Activated CD8-positive, alpha-beta T cell treated with anti-CD3 and anti-CD28 coated beads, Interleukin-2, amount 10 ng/mL, durations not matched to agents 7 days and 5 days (primary cell): ENCODE measurements around the gene ERFL. TPM values are rescaled to one million over a fixed set of nuclear protein-coding genes. Genes with fewer than 3 reads are reported as not detected.

Experiments used
- ATAC-seq: fragments of 150-1000 bp; cut with Tn5 transposase; one replicate; pipeline ENCODE4 v1.10.0; 2021; ENCODE audit warnings: moderate library complexity
- CTCF ChIA-PET: fragments of 350-600 bp; sonication (Branson Sonifier 250); formaldehyde crosslinking; loops from one replicate; lab custom pipeline; 2021; ENCODE audit warnings: antibody characterized with exemption; lab: Charles Lee
- POLR2A ChIA-PET: fragments of 350-600 bp; sonication (Branson Sonifier 250); formaldehyde crosslinking; loops from one replicate; lab custom pipeline; 2021; ENCODE audit warnings: antibody characterized with exemption; lab: Charles Lee
- DNase-seq: peaks from one replicate; pipeline ENCODE4 v3.0.0-alpha.2; 2020
- H3K27ac Mint-ChIP-seq: one replicate; pipeline ENCODE4 v1.8.0; 2021; ENCODE audit warnings: mild to moderate bottlenecking, mixed read lengths
- H3K27me3 Mint-ChIP-seq: one replicate; pipeline ENCODE4 v1.8.0; 2021; ENCODE audit warnings: low read depth, mixed read lengths
- H3K36me3 Mint-ChIP-seq: one replicate; pipeline ENCODE4 v1.8.0; 2021; ENCODE audit warnings: low read depth, mixed read lengths
- H3K4me1 Mint-ChIP-seq: one replicate; pipeline ENCODE4 v1.8.0; 2021; ENCODE audit warnings: low read depth, mixed read lengths
- H3K4me3 Mint-ChIP-seq: one replicate; pipeline ENCODE4 v1.8.0; 2021; ENCODE audit warnings: mild to moderate bottlenecking, mixed read lengths
- H3K9me3 Mint-ChIP-seq: one replicate; pipeline ENCODE4 v1.8.0; 2022; ENCODE audit warnings: mixed read lengths; ENCODE audit not compliant: insufficient read depth
- total RNA-seq, 2 experiments: library from RNA; stranded (reverse); gene quantifications; one replicate each; pipeline ENCODE4 v1.2.3, GENCODE V29; 2021

ERFL gene
- total RNA-seq, 2 experiments from 2014 or later: 0.84 to 1.1 TPM

GRCh38 chr19:41890936-41891335 lies 37.3 kb downstream of the ERFL start:
- Mint-ChIP-seq H3K4me3 (no peak overlapping the region), H3K36me3 (peaks cover 74% of the 10 kb centered on the region), H3K27ac (no peak overlapping the region), H3K9me3 (no peaks in the 10 kb centered on the region), H3K27me3 (no peaks in the 10 kb centered on the region), H3K4me1 (peaks cover 83% of the 10 kb centered on the region)
- ChIA-PET POLR2A (interaction anchor here (0.6 to 11.6 kb wide), 5 partner anchors 11 to 118 kb away, joined by 3 to 241 read pairs (median 6); partner anchors contain the start of genes CD79A and RPS19), CTCF (interaction anchor here (1.1 to 11.7 kb wide), 3 partner anchors 17 to 43 kb away, joined by 3 to 176 read pairs (median 3); partner anchors contain the start of genes CD79A and RPS19)
- no peak for DNase-seq
- ATAC-seq: no peak

- CTCF ChIA-PET: interaction anchor here (2.7 to 11.7 kb wide), 3 partner anchors 16 to 55 kb away, joined by 12 to 176 read pairs (median 45); partner anchors contain the start of genes CD79A and RPS19
- DNase-seq: no peak
- POLR2A ChIA-PET: interaction anchor here (1.1 to 11.6 kb wide), 5 partner anchors 11 to 26 kb away, joined by 4 to 241 read pairs (median 20); partner anchors contain the start of genes CD79A and RPS19
- Mint-ChIP-seq H3K27me3 (no peaks in the 10 kb centered on the region), H3K9me3 (no peaks in the 10 kb centered on the region), H3K36me3 (peaks cover 72% of the 10 kb centered on the region), H3K4me1 (peaks cover 77% of the 10 kb centered on the region), H3K27ac (peak overlapping the region; percentile 91), H3K4me3 (peak overlapping the region; percentile 3)
- ATAC-seq: no peak
Measured at GRCh38 chr19:41889896-41890295, 38.4 kb downstream of the ERFL start.

GRCh38 chr19:41888926-41889325 lies 39.3 kb downstream of the ERFL start:
- Mint-ChIP-seq H3K4me1 (peaks cover 70% of the 10 kb centered on the region), H3K9me3 (no peaks in the 10 kb centered on the region), H3K4me3 (peak overlapping the region; percentile 80), H3K27ac (peak overlapping the region; percentile 91), H3K36me3 (peaks cover 76% of the 10 kb centered on the region), H3K27me3 (no peaks in the 10 kb centered on the region)
- ChIA-PET CTCF (interaction anchor here (1.3 to 11.7 kb wide), 6 partner anchors 15 to 56 kb away, joined by 4 to 176 read pairs (median 10); partner anchors contain the start of genes CD79A and RPS19), POLR2A (interaction anchor here (1.3 to 11.6 kb wide), 6 partner anchors 13 to 57 kb away, joined by 3 to 241 read pairs (median 28); partner anchors contain the start of genes CD79A and RPS19)
- DNase-seq: peak; percentile 49
- no peak for ATAC-seq

GRCh38 chr19:41887711-41888382 lies 40.4 kb downstream of the ERFL start:
- ChIA-PET POLR2A (interaction anchor here (0.6 to 11.6 kb wide), 8 partner anchors 14 to 58 kb away, joined by 3 to 241 read pairs (median 16); partner anchors contain the start of genes CD79A, ERFL and RPS19), CTCF (interaction anchor here (1.0 to 11.7 kb wide), 11 partner anchors 13 to 70 kb away, joined by 4 to 176 read pairs (median 7); partner anchors contain the start of genes CD79A and RPS19)
- ATAC-seq: peak; percentile 48
- Mint-ChIP-seq H3K4me3 (peak overlapping the region; percentile 80), H3K27ac (peak overlapping the region; percentile 91), H3K36me3 (peaks cover 77% of the 10 kb centered on the region), H3K27me3 (no peaks in the 10 kb centered on the region), H3K4me1 (peaks cover 64% of the 10 kb centered on the region), H3K9me3 (no peaks in the 10 kb centered on the region)
- DNase-seq: peak; percentile 91

- peak; percentile 20 for ATAC-seq
- Mint-ChIP-seq H3K4me3 (peak overlapping the region; percentile 80), H3K9me3 (no peaks in the 10 kb centered on the region), H3K36me3 (peaks cover 77% of the 10 kb centered on the region), H3K4me1 (peaks cover 64% of the 10 kb centered on the region), H3K27me3 (no peaks in the 10 kb centered on the region), H3K27ac (peak overlapping the region; percentile 91)
- ChIA-PET POLR2A (interaction anchor here (0.7 to 11.6 kb wide), 9 partner anchors 13 to 233 kb away, joined by 3 to 241 read pairs (median 12); partner anchors contain the start of genes CD79A, ERFL, RPS19 and ZNF574), CTCF (interaction anchor here (0.7 to 11.7 kb wide), 13 partner anchors 9 to 148 kb away, joined by 3 to 176 read pairs (median 7); partner anchors contain the start of genes CD79A and RPS19)
- DNase-seq: peak; percentile 90
Measured at GRCh38 chr19:41886761-41887710, 41.2 kb downstream of the ERFL start.

GRCh38 chr19:41883821-41884733 lies 44.2 kb downstream of the ERFL start:
- Mint-ChIP-seq H3K27me3 (no peaks in the 10 kb centered on the region), H3K4me1 (peaks cover 57% of the 10 kb centered on the region), H3K27ac (peak overlapping the region; percentile 87), H3K9me3 (no peaks in the 10 kb centered on the region), H3K36me3 (peaks cover 53% of the 10 kb centered on the region), H3K4me3 (peak overlapping the region; percentile 80)
- ATAC-seq: peak; percentile 78
- DNase-seq: peak; percentile 94
- ChIA-PET POLR2A (interaction anchor here (1.0 to 11.6 kb wide), 6 partner anchors 10 to 64 kb away, joined by 3 to 241 read pairs (median 11); partner anchors contain the start of genes CD79A and RPS19), CTCF (interaction anchor here (1.0 to 11.7 kb wide), 5 partner anchors 10 to 68 kb away, joined by 3 to 176 read pairs (median 19); partner anchors contain the start of genes CD79A and RPS19)

- Mint-ChIP-seq H3K9me3 (no peaks in the 10 kb centered on the region), H3K27ac (peak overlapping the region; percentile 87), H3K27me3 (no peaks in the 10 kb centered on the region), H3K36me3 (peaks cover 47% of the 10 kb centered on the region), H3K4me1 (peaks cover 57% of the 10 kb centered on the region), H3K4me3 (peak overlapping the region; percentile 80)
- ChIA-PET POLR2A (interaction anchor here (0.6 to 11.6 kb wide), 6 partner anchors 9 to 176 kb away, joined by 3 to 241 read pairs (median 11); partner anchors contain the start of genes CD79A and RPS19), CTCF (interaction anchor here (1.2 to 11.7 kb wide), 3 partner anchors 9 to 69 kb away, joined by 3 to 176 read pairs (median 19); partner anchors contain the start of gene CD79A)
- ATAC-seq: no peak
- no peak for DNase-seq
Measured at GRCh38 chr19:41883463-41883820, 44.8 kb downstream of the ERFL start.

GRCh38 chr19:41882568-41883462 lies 45.4 kb downstream of the ERFL start, which contains the start of gene ARHGEF1:
Gene ARHGEF1 (plus strand): TSS chr19:41883184. CDS start chr19:41888083, 4,899 bp downstream.
- Mint-ChIP-seq H3K27me3 (no peaks in the 10 kb centered on the region), H3K27ac (peak within 1 kb of the TSS; percentile 98), H3K9me3 (no peaks in the 10 kb centered on the region), H3K4me1 (peaks cover 57% of the 10 kb centered on the region), H3K36me3 (peaks cover 41% of the 10 kb centered on the region), H3K4me3 (peak within 1 kb of the TSS; percentile 95)
- ATAC-seq: peak; percentile 1
- peak; percentile 70 for DNase-seq
- ChIA-PET CTCF (interaction anchor here (3.9 to 11.7 kb wide), 2 partner anchors 8 to 19 kb away, joined by 19 to 176 read pairs; partner anchors contain the start of gene CD79A), POLR2A (interaction anchor here (0.6 to 11.6 kb wide), 5 partner anchors 9 to 175 kb away, joined by 3 to 241 read pairs (median 16); partner anchors contain the start of genes CD79A and RPS19)

- peaks cover 23% of the 10 kb centered on the region for H3K36me3 Mint-ChIP-seq
Measured at GRCh38 chr19:41880329-41880708, 47.9 kb downstream of the ERFL start.

More at GRCh38 chr19:41880329-41880708, 47.9 kb downstream of the ERFL start:
- Mint-ChIP-seq H3K27me3 (no peaks in the 10 kb centered on the region), H3K4me3 (no peak overlapping the region), H3K27ac (peak overlapping the region; percentile 70), H3K4me1 (peaks cover 68% of the 10 kb centered on the region), H3K9me3 (no peaks in the 10 kb centered on the region)
- no peak for DNase-seq
- ATAC-seq: no peak
- ChIA-PET POLR2A (no interaction called here), CTCF (no interaction called here)
